GM08714 (cell line): ENCODE data around the gene PTPN9.
"Not testable (repeated sequence)": the region's sequence is repeated elsewhere in the genome, so short reads cannot be mapped to it uniquely, and the experiment has no call there.

Experiments
- H3K4me3 ChIP-seq: fragments of 200-500 bp; sonication (Bioruptor generic); 2 replicates; pipeline ENCODE4 v1.5.1; 2014; ENCODE audit warnings: mild to moderate bottlenecking, low read length, inconsistent platforms
- ZNF274 ChIP-seq: IDR thresholded peaks from 2 replicates; pipeline ENCODE4 v1.6.1; 2012; ENCODE audit warnings: mild to moderate bottlenecking, low read depth, low read length

Gene PTPN9

DNA sequence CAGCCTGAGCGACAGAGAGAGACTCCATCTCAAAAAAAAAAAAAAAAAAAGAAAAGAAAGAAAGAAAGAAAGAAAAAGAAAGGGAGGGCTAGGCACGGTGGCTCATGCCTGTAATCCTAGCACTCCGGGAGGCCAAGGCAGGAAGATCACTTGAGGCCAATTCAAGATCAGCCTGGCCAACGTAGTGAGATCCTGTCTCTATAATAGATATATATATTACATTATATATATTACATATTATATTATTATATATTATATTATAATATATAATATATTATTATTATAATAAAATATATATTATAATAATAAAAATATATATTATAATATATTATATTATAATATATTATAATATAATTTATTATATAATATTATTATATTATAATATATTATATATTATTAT lies 48.9 kb downstream of the PTPN9 start:
- no peak overlapping the region for H3K4me3 ChIP-seq
- no peak for TF ChIP-seq ZNF274

DNA sequence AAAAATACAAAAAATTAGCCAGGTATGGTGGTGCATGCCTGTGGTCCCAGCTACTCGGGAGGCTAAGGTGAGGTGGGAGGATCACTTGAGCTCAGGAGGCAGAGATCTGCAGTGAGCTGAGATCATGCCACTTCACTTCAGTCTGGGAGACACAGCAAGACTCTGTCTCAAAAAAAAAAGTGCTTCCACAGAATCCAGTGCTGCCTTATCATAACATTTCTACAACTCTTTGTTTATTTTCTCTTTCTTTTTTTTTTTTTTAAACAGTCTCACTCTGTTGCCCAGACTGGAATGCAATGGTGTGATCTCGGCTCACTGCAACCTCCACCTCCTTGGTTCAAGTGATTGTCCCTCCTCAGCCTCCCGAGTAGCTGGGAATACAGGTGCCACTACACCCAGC lies 53.4 kb downstream of the PTPN9 start:
- H3K4me3 ChIP-seq: not testable (repeated sequence)

DNA sequence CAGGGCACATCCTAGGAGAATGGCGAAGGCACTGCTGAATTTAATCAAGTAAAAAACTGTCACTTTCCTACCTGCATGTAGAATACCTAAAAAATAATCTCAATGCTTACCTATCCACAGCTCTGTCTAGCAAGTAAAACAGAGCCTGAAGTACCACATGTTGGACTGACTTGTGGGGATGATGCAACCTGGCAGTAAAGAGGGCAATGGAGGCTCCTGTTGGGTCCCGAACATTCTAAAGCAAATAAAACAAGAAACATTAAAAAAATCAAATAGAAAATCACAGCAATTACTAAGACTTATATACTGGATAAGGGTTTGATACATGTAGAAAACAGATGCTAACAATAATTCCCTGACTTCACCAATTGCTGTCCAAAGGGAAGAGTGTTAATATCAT lies 56.1 kb downstream of the PTPN9 start:
- H3K4me3 ChIP-seq: no peak overlapping the region
- no peak for TF ChIP-seq ZNF274

DNA sequence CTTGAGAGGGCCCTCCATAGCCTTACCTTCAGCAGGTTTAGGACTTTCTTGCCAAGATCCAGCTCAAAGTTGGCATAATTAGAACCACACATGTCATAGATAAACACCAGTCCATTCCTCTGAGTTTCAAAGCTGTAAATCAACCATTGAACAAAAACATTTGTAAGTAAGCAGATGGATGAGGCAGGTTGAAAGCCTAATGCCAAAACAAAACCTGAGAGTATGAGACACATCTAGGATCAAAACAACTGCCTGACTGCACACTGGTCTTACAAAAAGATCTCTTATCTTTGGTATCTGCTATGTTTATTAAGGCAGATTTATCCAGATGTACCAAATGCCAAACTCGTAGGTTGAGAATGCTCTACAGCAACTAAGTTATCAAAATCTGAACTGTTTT lies 61.9 kb downstream of the PTPN9 start:
- H3K4me3 ChIP-seq: no peak overlapping the region
- no peak for TF ChIP-seq ZNF274

DNA sequence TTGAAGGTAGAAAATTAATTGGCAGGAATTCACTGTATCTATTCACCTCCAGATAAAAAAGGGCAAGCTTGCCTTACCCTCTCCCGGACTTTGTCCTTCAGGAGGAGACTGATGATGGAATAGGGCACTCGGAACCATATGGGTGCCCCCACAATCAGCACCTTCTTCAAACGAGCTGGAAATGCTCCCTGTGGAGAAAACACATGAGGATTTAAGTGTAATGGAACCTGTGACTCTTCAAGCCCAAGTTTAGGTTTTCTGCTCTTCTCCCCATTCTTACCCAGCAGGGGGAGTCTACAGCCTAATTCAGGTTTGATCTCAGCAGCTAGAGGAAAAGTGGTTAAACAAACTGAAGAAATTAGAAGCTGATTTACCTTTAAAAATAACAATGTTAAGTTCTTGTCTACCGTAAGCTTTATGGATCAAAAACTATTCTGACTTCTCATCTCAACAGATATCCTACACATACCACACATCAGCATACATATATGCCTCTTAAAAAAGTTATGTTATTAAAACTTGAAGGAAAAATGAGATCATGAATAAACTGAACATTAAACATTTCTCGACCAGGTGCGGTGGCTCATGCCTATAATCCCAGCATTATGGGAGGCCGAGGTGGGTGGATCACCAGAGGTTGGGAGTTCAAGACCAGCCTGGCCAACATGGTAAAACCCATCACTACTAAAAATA lies 70.1 kb downstream of the PTPN9 start:
- H3K4me3 ChIP-seq: no peak overlapping the region
- TF ChIP-seq ZNF274: no peak

DNA sequence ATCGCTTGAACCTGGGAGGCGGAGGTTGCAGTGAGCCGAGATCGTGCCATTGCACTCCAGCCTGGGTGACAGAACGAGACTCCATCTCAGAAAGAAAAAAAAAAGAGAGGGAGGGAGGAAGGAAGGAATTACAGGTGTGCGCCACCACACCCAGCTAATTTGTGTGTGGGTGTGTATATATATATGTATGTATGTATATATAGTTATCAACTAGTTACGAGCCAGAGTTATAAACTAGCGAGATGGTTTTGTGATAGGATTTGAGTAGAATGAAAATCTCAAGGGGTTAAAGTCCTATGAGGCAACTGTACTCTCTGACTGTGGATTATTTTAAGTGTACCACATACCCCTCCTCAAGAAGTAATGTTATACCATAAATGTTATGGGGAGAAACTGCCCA lies 76.8 kb downstream of the PTPN9 start:
- H3K4me3 ChIP-seq: no peak overlapping the region
- TF ChIP-seq ZNF274: no peak

DNA sequence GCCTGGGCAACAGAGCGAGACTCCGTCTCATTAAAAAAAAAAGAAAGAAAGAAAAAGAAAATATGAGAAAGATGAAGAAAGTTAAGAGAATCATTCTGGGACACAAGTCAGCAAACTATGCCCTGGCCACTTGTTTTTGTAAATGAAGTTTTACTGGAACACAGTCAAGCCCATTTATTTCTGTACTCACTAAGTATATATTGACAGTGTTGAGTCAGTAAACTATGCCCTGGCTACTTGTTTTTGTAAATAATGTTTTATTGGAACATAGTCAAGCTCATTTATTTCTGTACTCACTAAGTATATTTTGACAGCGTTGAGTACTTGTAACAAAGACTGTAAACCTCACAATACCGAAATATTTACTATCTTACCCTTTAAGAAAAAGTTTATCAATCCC lies 85.4 kb downstream of the PTPN9 start:
- H3K4me3 ChIP-seq: no peak overlapping the region
- no peak for TF ChIP-seq ZNF274

DNA sequence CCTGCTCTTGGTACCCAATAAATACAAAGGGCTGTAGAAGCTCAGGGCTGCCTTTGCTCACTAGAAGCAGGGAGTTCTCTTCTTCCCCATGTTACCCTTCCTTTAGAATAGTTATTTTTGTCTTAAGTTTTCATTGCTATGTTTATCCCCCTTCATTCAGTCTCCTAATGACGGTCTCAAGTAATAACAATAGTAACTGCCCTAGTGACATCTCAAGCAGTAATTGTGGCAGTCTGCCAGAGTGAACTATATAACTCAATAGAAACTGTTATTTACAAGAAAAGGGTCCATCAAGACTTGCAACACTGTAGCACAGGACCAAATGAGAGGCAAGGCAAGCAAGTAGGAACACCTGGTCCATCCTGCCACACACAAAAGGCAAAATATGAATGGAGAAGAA lies 95.2 kb downstream of the PTPN9 start:
- no peak overlapping the region for H3K4me3 ChIP-seq
- TF ChIP-seq ZNF274: no peak

DNA sequence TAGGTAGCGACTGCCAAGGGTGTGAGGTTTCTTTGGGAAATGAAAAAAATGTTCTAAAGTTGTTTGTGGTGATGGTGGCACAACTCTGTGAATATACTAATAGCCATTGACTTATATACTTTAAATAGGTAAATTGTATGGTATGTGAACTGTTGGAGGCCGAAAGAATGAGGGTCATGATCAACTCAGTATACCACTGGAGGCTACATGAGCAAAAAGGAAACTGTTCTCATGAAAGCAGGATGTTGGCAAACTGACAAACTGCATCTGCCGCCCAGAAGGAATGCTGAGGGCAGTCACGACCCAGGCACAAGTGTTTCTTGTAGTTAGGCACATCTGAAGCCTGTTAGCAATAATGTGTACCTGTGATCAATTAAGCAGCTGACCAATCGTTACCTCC lies 95.6 kb downstream of the PTPN9 start:
- H3K4me3 ChIP-seq: not testable (repeated sequence)

DNA sequence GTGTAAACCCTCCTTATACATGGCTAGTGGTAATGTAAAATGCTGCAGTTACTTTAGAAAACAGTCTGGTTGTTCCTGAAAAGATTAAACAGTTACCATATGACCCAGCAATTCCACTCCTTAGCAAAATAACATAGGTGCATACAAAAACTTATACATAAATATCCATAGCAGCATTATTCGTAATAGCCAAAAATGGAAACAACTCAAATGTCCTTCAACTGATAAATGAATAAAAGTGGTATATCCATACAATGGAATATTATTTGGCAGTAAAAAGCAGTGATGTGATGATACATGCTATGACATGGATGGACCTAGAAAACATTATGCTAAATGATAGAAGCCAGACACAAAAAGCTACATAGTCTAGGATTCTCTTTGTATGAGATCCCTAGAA lies 96.0 kb downstream of the PTPN9 start:
- TF ChIP-seq ZNF274: no peak

DNA sequence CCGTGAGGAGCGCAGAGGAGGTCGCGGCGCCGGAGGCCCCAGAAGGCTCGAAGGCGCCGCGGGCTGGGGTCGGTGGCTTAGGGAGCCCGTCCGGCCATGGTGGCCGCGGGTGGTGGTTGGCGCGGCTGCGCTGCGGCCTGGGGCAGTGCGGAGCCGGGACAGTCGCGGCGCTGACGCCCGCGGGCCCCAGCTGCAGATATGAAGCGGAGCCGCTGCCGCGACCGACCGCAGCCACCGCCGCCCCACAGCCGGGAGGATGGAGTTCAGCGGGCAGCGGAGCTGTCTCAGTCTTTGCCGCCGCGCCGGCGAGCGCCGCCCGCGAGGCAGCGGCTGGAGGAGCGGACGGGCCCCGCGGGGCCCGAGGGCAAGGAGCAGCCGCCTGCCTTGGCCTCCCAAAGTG lies 98.7 kb downstream of the PTPN9 start:
- not testable (repeated sequence) for H3K4me3 ChIP-seq

More for the DNA sequence above, 96.0 kb downstream of the PTPN9 start:
- no peak overlapping the region for H3K4me3 ChIP-seq

DNA sequence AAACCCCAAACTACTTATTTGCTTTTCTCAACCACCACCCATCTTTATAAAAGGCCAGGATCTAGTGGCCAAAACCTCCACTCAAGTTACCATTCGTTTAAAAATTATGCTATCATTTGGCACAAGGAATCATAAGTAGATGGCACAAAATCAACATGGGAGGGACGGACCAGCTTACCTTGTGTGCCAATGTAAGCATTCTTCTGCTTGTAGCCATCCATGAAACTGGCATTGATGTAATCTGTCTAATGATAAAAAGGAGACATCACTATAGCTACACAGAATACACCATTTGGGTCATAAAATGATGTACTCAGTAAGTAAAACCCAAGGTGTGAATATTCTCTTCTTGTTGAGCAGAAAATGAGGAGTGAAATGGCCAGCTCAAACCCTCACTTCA lies 99.4 kb downstream of the PTPN9 start:
- no peak for TF ChIP-seq ZNF274
- no peak overlapping the region for H3K4me3 ChIP-seq

DNA sequence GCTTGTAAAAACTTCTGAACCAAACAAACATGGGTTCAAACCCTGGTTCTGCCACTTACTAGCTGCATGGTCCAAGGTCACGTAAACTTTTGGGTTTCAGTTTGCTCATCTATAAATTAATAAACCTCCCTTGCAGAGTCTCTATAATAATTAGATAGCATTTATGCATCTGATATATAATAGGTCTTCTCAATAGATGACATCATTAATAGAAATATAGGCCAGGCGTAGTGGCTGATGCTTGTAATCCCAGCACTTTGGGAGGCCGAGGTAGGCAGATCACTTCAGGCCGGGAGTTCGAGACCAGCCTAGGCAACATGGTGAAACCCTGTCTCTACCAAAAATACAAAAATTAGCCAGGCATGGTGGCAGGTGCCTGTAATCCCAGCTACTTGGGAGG lies 102.0 kb downstream of the PTPN9 start:
- not testable (repeated sequence) for H3K4me3 ChIP-seq

DNA sequence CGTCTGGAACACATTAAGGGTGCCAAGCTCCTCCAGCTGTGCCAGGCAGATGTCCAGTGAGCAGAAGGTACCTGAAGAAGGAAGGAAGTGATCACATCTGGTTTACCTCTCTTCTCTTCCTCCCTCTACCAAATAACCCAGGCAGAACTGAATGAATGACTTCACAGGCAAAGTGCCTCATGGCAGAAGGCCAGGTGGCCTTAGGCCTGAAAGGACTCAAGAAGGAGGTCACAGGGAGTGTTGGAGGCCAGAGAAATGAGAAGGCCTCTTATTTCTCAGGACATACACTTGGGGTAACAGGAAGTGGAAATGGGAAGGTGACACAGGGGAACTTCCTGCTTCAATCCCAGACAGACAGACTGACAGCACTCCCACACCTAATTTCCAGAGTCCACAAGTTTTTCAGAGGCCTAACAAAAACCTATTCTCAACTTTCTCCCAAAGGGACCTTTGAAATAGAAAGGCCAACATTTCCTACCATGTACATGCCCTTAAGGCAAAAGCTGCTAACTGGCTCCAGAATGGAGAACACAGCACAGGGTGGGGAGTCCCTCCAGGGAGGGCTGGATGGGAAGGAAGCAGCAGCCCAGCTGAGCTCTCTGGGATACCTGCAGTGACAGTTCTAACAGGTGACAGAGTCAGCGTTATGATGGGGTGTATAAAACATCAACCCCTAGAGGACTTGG lies 110.1 kb downstream of the PTPN9 start:
- no peak overlapping the region for H3K4me3 ChIP-seq
- no peak for TF ChIP-seq ZNF274

DNA sequence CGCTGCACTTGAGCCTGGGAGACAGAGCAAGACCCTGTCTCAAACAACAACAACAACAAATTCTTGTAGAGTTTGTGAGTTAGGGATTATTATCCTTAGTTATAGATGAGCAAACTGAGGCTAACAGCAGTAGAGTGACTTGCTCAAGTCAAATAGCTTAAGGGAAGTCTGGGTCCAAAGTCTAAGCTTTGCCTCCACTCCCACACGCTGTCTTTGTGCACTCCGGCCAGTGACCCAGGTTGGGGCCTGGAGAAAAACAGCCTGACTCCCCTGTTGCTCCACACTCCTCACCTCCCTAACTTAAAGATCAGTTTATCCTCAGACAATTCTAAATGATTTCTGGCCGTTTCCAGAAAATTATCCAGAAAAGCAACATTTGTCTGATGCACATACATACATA lies 118.5 kb downstream of the PTPN9 start:
- no peak overlapping the region for H3K4me3 ChIP-seq
- TF ChIP-seq ZNF274: no peak

DNA sequence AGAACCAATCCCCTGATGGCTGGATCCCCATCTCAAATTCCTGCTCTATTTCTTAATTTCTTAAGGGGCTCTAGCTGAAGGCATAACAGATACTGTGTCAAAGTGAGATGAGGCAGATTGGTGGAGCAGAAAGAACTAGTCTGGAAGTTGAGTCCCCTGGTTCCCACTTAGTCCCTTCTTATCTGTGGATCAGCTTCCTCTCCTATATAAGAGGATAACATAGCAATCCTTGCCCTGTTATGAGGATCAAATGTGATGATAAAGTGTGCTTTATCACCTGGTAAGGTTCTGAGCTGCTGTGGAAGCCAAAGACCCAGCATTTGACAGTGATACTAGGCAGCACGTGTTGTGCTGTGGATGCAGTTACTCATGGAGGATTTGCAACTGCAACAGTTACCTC lies 119.5 kb downstream of the PTPN9 start:
- TF ChIP-seq ZNF274: no peak
- H3K4me3 ChIP-seq: no peak overlapping the region
